SJSA1 (cell line): ENCODE data around the gene GLRA1. TPM values are rescaled to one million over a fixed set of nuclear protein-coding genes. Genes with fewer than 3 reads are reported as not detected.

Experiments used
- DNase-seq, 2 experiments: peaks; one replicate each; pipeline ENCODE4 v3.0.0-alpha.2; 2015 to 2020; ENCODE audit warnings: low spot score in 2 of 2, low read depth in 1 of 2
- H3K27ac ChIP-seq: fragments of 250-450 bp; sonication (Bioruptor Pico); 2 replicates; pipeline ENCODE4 v1.5.1; 2020; ENCODE audit warnings: mild to moderate bottlenecking, moderate library complexity
- H3K27me3 ChIP-seq: fragments of 250-450 bp; sonication (Bioruptor Pico); replicated peaks from 2 replicates; pipeline ENCODE4 v1.5.1; 2020; ENCODE audit warnings: mild to moderate bottlenecking, moderate library complexity
- H3K36me3 ChIP-seq: fragments of 250-450 bp; sonication (Bioruptor Pico); 2 replicates; pipeline ENCODE4 v1.5.1; 2020; ENCODE audit warnings: mild to moderate bottlenecking
- H3K4me1 ChIP-seq: fragments of 250-450 bp; sonication (Bioruptor Pico); replicated peaks from 2 replicates; pipeline ENCODE4 v1.6.1; 2021; ENCODE audit warnings: mild to moderate bottlenecking
- H3K4me3 ChIP-seq: fragments of 250-450 bp; sonication (Bioruptor Pico); 2 replicates; pipeline ENCODE4 v1.5.1; 2020; ENCODE audit warnings: mild to moderate bottlenecking
- H3K9me3 ChIP-seq: fragments of 250-450 bp; sonication (Bioruptor Pico); replicated peaks from 2 replicates; pipeline ENCODE4 v1.5.1; 2020; ENCODE audit warnings: mild to moderate bottlenecking
- total RNA-seq: library from RNA; depleted of rRNA; stranded (reverse); fragments of >200 nt; shearing (Covaris generic); gene quantifications from 2 replicates; pipeline ENCODE4 v1.2.3, GENCODE V29; 2014; rRNA removed

Gene GLRA1
- total RNA-seq = not detected in 2 replicates

GRCh38 chr5:151924564-151925301 is at the start of gene GLRA1:
Gene GLRA1, minus strand, starts transcription at chr5:151924851. Its CDS starts 302 bp downstream, at chr5:151924549.
- Histone ChIP-seq H3K27ac (no peak within 1 kb of the TSS), H3K4me3 (no peak within 1 kb of the TSS), H3K36me3 (no peaks in the 10 kb centered on the region), H3K9me3 (no peaks in the 10 kb centered on the region; the same call in 1 of the 2 replicates), H3K4me1 (no peaks in the 10 kb centered on the region), H3K27me3 (peaks cover 7% of the 10 kb centered on the region; the same call in 1 of the 2 replicates)
- peak; percentile 37 to 58 for DNase-seq

DNA sequence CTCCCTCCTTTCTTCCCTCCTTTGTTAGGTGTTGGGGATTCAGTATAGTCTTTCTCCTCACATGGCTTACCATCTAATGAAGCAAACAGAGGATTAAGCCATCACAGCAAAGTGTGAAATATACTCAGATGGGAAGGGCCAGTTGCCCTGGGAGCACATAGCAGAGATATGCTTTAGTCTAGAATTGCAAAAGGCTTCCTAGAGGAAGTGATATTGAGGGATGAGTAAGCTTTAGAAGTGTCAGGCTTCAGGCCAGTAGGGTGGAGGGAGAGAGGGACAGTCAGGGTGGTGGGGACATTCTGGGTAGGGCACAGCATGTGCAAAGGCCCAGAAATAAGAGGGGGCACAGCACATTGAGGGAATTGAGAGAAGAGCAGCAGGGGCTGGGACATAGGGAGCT is 46.2 kb upstream of the GLRA1 start:
- H3K9me3 ChIP-seq = no peaks in the 10 kb centered on the region
- 0 out of 2 replicates have a peak, but pooled peaks cover 4% of the 10 kb centered on the region for H3K27me3 ChIP-seq
- H3K27ac ChIP-seq = no peak overlapping the region
- H3K36me3 ChIP-seq = no peaks in the 10 kb centered on the region
- DNase-seq = no peak
- no peaks in the 10 kb centered on the region for H3K4me1 ChIP-seq
- H3K4me3 ChIP-seq = no peak overlapping the region

DNA sequence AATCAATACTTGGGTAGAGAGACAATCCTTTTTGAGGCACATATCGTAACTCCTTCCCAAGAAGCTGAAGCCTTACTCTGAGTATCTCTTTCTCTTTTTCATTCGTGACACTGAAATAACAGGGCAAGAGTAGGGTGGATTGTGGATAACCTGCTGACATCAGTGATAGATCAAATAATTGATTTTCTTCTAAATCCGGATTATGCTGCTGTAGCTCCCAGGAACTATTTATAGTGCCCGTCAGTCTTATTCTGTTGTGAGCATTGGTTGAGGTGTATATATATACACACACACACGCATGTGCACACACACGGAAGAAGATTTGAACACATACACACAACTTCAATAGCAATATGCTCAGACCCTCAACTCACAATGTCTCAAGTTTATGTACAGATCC is 43.2 kb upstream of the GLRA1 start:
- no peak for DNase-seq
- no peaks in the 10 kb centered on the region; the same call in none of the 2 replicates for H3K27me3 ChIP-seq

GRCh38 chr5:151966046-151966445 is 41.4 kb upstream of the GLRA1 start:
- H3K4me1 ChIP-seq = no peaks in the 10 kb centered on the region
- DNase-seq = no peak
- no peaks in the 10 kb centered on the region; the same call in none of the 2 replicates for H3K27me3 ChIP-seq
- no peaks in the 10 kb centered on the region for H3K36me3 ChIP-seq
- H3K9me3 ChIP-seq = no peaks in the 10 kb centered on the region
- H3K27ac ChIP-seq = no peak overlapping the region
- no peak overlapping the region for H3K4me3 ChIP-seq

More for the DNA sequence above, 43.2 kb upstream of the GLRA1 start:
- Histone ChIP-seq H3K4me1 (no peaks in the 10 kb centered on the region), H3K36me3 (no peaks in the 10 kb centered on the region), H3K27ac (no peak overlapping the region), H3K9me3 (no peaks in the 10 kb centered on the region), H3K4me3 (no peak overlapping the region)

GRCh38 chr5:151964471-151964870 is 39.8 kb upstream of the GLRA1 start:
- Histone ChIP-seq H3K4me1 (no peaks in the 10 kb centered on the region), H3K27me3 (peaks cover 13% of the 10 kb centered on the region), H3K9me3 (no peaks in the 10 kb centered on the region), H3K27ac (no peak overlapping the region), H3K4me3 (no peak overlapping the region), H3K36me3 (no peaks in the 10 kb centered on the region)
- no peak for DNase-seq

DNA sequence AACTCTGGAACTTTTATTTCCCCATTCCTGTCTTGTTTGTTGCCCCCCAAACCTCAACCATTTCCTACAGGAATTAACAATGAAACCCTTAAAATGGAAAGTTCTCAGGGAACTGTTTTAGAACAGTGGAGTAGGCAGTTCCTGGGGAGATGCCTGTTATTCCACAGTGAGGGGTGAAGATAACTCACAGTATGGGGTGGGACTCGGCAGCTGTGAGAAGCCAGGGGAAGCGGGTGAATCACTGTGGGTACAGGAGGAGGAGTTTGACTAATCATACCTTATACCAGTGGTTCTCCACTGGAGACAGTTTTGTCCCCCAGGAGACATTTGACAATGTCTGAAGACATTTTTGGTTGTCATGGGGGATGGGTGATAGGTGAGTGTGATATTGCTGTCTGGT is 36.9 kb upstream of the GLRA1 start:
- H3K27me3 ChIP-seq = peaks cover 17% of the 10 kb centered on the region
- no peaks in the 10 kb centered on the region for H3K9me3 ChIP-seq
- no peaks in the 10 kb centered on the region for H3K4me1 ChIP-seq
- no peak for DNase-seq
- no peaks in the 10 kb centered on the region for H3K36me3 ChIP-seq
- H3K4me3 ChIP-seq = no peak overlapping the region
- H3K27ac ChIP-seq = no peak overlapping the region

DNA sequence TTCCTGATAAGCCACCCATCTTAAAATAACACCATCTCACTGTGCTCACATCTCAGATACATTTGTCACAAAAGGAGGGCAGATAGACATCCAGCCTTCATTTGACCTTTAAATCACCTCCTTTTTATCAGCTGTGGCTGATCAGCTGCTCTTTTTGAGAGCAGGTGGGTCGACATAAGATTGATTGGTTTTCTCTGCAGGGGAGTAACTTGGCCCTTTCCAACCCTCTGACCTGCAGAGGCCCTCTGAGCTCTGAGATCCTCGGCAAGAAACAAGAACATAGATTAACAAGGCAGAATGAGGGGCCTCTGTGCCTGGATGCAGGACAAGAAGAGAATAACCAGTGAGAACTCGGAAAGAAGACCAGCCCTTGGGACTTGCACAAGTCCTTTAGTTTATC is 33.5 kb upstream of the GLRA1 start:
- Histone ChIP-seq H3K9me3 (no peaks in the 10 kb centered on the region), H3K4me1 (no peaks in the 10 kb centered on the region), H3K27me3 (peaks cover 17% of the 10 kb centered on the region), H3K36me3 (no peaks in the 10 kb centered on the region), H3K4me3 (no peak overlapping the region), H3K27ac (no peak overlapping the region)
- no peak for DNase-seq

GRCh38 chr5:151956725-151957124 is 32.1 kb upstream of the GLRA1 start:
- no peak for DNase-seq
- peaks cover 19% of the 10 kb centered on the region for H3K27me3 ChIP-seq
- no peaks in the 10 kb centered on the region for H3K4me1 ChIP-seq
- no peak overlapping the region for H3K27ac ChIP-seq
- no peak overlapping the region for H3K4me3 ChIP-seq
- H3K36me3 ChIP-seq = no peaks in the 10 kb centered on the region
- no peaks in the 10 kb centered on the region for H3K9me3 ChIP-seq

DNA sequence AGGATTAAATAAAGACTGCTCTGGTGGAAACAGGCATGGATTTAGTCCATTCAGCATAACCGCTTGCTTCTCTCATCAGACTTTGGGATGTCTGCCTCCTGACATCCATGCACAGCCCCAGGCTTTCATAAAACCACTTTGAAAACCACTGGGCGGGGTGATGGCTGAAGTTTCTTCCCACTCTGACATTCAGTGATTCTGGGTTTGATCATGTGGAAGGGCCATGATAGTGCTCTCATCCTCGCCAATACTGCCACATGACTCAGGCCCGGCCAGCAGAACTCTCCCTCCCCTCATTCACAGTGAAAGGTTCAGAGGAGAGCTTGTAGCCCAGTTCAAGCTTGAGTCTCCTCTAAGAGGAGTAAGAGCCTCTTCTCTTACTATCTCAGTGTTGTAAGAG is 29.6 kb upstream of the GLRA1 start:
- no peak overlapping the region for H3K27ac ChIP-seq
- H3K27me3 ChIP-seq = peaks cover 4% of the 10 kb centered on the region; the same call in 1 of the 2 replicates
- no peaks in the 10 kb centered on the region for H3K36me3 ChIP-seq
- H3K4me3 ChIP-seq = no peak overlapping the region
- no peaks in the 10 kb centered on the region for H3K4me1 ChIP-seq
- DNase-seq = no peak
- no peaks in the 10 kb centered on the region for H3K9me3 ChIP-seq

- H3K27me3 ChIP-seq = peaks cover 2% of the 10 kb centered on the region; the same call in 1 of the 2 replicates
- no peak overlapping the region for H3K27ac ChIP-seq
- H3K4me3 ChIP-seq = no peak overlapping the region
- no peak for DNase-seq
- H3K9me3 ChIP-seq = no peaks in the 10 kb centered on the region
- no peaks in the 10 kb centered on the region for H3K36me3 ChIP-seq
- no peaks in the 10 kb centered on the region for H3K4me1 ChIP-seq
Observed at GRCh38 chr5:151953833-151954232, 29.2 kb upstream of the GLRA1 start.

DNA sequence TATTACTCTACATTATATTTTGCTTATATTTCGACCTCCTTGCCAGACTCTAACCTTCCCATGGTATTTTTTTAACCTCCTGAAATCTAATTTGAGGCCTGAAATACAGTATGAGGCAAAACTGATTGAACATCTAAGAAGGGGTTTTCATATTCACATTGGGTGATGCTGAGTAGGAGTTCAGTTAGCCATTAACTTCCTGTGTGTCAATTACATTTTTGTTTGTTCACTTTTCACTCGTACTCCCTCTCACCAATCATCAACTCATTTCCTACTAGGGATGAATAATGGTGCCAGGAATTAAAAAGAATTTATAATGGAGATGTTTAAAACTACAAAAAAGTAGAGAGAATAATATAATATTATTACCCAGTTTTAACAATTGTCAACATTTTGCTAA is 27.6 kb upstream of the GLRA1 start:
- H3K27me3 ChIP-seq = peaks cover 2% of the 10 kb centered on the region; the same call in 1 of the 2 replicates
- no peaks in the 10 kb centered on the region for H3K9me3 ChIP-seq
- no peak overlapping the region for H3K4me3 ChIP-seq
- H3K36me3 ChIP-seq = no peaks in the 10 kb centered on the region
- DNase-seq = no peak
- no peak overlapping the region for H3K27ac ChIP-seq
- H3K4me1 ChIP-seq = no peaks in the 10 kb centered on the region

GRCh38 chr5:151950706-151951105 is 26.1 kb upstream of the GLRA1 start:
- Histone ChIP-seq H3K36me3 (no peaks in the 10 kb centered on the region), H3K4me1 (no peaks in the 10 kb centered on the region), H3K9me3 (no peaks in the 10 kb centered on the region), H3K27ac (no peak overlapping the region), H3K4me3 (no peak overlapping the region), H3K27me3 (peaks cover 2% of the 10 kb centered on the region; the same call in 1 of the 2 replicates)
- no peak for DNase-seq

DNA sequence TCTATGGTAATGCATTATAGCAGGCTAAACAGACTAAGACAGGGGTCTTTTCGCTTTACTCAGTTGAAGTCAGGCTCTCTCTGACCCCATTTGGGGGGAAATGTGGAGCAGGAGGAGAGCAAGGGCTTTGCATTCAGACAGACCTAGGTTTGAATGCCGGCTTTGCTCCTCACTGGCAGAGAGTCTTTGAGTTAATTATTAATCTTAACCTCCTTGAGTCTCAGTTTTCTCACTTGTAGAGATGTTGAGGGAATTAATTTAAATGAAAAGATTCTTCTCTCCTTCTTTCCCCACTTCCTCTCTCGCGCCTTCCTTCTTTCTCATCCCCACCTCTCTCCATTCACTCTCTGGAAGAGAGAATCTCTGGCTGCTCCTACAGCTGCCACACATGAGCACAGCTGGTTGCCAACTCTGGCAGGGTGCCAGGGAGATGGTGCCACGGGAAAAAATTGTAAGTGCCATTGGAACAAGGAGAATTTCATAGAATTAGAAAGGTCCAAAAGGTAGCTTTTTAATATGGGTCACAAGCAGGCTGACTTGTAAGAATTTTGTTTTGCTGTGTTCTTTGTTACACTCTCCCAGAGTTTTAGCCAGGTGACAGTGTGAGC is 25.2 kb upstream of the GLRA1 start:
- Histone ChIP-seq H3K27me3 (peaks cover 2% of the 10 kb centered on the region; the same call in 1 of the 2 replicates), H3K9me3 (no peaks in the 10 kb centered on the region), H3K36me3 (no peaks in the 10 kb centered on the region), H3K27ac (no peak overlapping the region), H3K4me3 (no peak overlapping the region), H3K4me1 (no peaks in the 10 kb centered on the region)
- DNase-seq = no peak

- H3K36me3 ChIP-seq = no peaks in the 10 kb centered on the region
- H3K4me1 ChIP-seq = no peaks in the 10 kb centered on the region
- DNase-seq = no peak
- no peak overlapping the region for H3K27ac ChIP-seq
- no peaks in the 10 kb centered on the region for H3K9me3 ChIP-seq
- no peak overlapping the region for H3K4me3 ChIP-seq
- H3K27me3 ChIP-seq = peaks cover 2% of the 10 kb centered on the region; the same call in 1 of the 2 replicates
Observed at GRCh38 chr5:151949113-151949512, 24.5 kb upstream of the GLRA1 start.
